Hindlimb muscle (tissue), 1 donor: ENCODE data around the gene SLAMF8. TPM values are rescaled to one million over a fixed set of nuclear protein-coding genes. Genes with fewer than 3 reads are reported as not detected.

Experiments
- DNase-seq: peaks from one replicate; pipeline ENCODE4 v3.0.0-alpha.2; 2013
- polyA plus RNA-seq: library from polyadenylated mRNA; unstranded; fragments of 120-200 nt; gene quantifications from one replicate; pipeline ENCODE4 v1.2.1, GENCODE V29; 2013; ENCODE audit not compliant: insufficient read length

Gene SLAMF8
- 0.45 TPM for polyA plus RNA-seq

DNA sequence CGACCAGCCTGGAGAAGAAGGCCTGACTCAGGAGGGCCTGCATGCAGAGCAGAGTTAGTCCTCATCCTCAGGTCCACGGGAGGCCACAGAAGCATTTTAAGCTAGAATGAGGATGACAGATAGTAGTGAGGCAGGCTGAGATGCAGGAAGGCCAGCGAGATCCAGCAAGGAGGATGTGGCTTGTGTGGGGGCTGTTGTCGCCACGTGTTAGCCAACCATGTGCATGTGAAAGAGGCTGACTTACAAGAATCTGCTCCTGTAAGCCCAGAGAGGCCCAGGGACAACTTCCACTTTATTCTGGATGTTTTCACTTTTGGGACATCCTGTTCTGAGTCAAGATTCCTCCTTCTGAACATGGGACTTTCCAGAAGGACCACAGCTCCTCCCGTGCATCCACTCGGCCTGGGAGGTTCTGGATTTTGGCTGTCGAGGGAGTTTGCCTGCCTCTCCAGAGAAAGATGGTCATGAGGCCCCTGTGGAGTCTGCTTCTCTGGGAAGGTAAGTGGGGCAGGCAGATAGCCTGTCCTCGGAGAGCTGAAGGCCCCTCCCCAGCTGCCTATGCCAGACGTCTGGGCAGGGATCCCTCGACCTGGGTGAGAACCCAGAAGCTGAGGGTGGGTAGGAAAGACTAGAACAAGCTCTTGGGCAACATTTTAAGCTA is at the start of gene SLAMF8:
Gene SLAMF8 (plus strand): TSS at position 433 of the 661 bp plus-strand sequence. CDS start 26 bp downstream, at position 459.
- no peak for DNase-seq

GRCh38 chr1:159778266-159778665 is 48.4 kb upstream of the SLAMF8 start:
- DNase-seq = no peak

GRCh38 chr1:159779403-159779851 is 47.2 kb upstream of the SLAMF8 start:
- no peak for DNase-seq

- DNase-seq = peak; percentile 96
These were observed 45.8 kb upstream of the SLAMF8 start, which contains the start of gene DUSP23 for GRCh38 chr1:159780583-159781582. DUSP23 (plus strand) TSS chr1:159780962; CDS start chr1:159781101, 139 bp downstream.

DNA sequence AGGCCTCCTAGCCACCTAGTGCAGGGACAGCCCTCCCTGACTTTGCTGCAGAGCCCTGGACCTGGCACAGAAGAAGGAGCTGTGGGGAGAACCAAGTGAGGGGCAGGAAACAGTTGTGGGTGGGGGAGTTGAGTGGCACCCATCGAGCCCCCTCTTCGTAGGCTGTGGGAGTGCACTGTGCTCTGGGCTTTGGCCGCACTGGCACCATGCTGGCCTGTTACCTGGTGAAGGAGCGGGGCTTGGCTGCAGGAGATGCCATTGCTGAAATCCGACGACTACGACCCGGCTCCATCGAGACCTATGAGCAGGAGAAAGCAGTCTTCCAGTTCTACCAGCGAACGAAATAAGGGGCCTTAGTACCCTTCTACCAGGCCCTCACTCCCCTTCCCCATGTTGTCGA is 44.7 kb upstream of the SLAMF8 start:
- DNase-seq = no peak

GRCh38 chr1:159783724-159784123 is 42.9 kb upstream of the SLAMF8 start:
- no peak for DNase-seq

GRCh38 chr1:159786465-159786864 is 40.2 kb upstream of the SLAMF8 start:
- no peak for DNase-seq

DNA sequence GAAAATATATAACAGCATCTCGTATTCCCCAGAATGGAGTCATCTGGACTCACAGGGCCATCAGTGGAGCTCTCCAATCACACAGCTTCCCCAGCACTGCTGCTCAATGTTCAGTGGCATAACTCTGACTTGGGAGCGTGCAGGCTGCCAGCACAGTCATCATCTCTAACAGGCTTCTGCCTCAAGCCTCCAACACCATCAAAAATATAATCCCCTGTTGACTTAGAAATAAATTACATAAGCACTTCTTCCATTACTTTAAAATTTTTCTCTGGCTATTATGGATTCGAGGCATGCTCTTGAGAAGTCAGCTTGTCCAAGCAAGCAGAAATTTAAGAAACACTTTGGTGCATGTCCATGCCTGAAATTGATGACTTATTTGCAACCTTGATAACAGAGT is 39.7 kb upstream of the SLAMF8 start:
- DNase-seq = no peak

- no peak for DNase-seq
These were observed 36.3 kb upstream of the SLAMF8 start for GRCh38 chr1:159790237-159790917.

GRCh38 chr1:159791031-159791430 is 35.6 kb upstream of the SLAMF8 start:
- DNase-seq = no peak

DNA sequence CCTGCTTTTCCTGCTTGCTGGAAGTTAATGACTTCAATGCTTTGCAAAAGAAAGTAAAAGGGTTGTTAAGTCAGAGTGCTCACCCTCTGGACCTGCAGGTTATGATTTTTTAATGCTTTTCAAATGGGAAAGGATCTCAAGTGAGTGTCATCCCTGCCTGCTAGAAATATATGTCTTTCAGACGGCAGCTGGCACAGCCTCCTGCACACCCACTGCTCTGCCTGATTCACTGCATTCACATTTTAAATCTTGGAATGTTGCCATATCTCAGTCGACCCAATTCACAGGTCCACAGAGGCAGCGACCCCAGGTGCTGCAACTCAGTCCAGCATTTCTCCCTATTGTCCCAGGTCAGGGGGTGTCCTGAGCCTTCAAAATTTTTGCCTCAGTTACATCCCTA is 35.2 kb upstream of the SLAMF8 start:
- no peak for DNase-seq

DNA sequence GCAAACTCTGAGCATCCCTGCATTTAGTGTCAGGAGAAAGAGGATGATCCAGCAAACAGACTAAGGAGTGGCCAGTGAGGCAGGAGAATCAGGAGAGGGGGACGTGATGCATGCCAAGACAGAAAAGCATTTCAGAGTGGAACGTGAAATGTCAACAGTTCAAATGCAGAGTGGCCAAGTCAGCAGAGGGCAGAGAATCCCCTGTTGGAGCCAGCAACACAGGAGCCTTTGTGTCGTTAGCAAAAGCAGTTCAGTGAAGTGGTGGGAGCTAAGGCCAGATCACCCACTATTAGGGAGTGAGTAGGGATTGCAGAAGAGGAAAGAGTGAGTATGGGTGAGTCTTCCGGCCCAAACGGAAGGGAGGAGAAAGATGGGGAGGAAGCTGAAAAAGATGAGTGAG is 31.1 kb upstream of the SLAMF8 start:
- DNase-seq = no peak

DNA sequence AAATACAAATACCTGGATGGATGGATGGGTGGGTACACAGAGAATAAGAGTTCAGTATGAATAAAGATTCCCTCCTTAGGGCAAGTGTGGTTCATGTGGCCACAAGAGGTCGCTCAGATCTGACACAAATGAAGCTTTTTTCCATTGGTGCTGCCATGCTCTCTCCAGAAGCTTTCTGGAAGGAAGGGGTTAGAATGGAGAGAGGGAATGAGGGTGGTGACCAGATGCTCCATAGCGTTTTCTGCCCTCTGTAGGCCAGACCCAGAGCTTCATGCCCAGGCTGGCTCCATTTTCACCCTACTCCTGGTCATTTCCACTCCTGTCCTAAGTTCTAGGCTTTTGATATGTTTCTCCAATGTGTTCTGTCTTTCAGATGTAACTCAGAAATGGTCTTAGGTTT is 27.8 kb upstream of the SLAMF8 start:
- DNase-seq = peak; percentile 56

DNA sequence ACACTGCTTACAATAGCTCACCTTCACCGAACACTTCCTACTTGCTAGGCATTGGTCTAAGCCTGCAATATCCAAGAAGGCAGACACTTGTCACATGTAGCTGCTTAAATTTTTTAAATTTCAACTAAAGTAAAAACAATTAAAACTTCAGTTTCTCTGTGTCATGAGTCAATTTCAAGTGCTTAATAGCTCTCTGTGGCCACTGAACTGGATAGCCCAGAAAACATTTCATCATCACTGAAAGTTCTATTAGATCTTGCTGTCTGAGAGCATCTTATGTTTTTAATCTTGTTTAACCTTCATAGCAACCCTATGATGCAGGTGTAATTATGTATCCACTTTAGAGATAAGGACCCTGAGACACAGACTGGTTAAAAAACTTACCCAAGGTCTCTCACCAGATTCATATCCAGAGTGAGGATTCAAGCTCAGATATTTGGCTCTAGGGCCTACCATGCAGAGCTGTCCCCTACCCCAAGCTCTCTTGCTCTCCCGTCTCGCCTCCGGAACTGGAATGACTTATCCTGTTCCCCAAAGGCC is 27.2 kb upstream of the SLAMF8 start:
- no peak for DNase-seq

GRCh38 chr1:159800177-159800930 is 26.3 kb upstream of the SLAMF8 start:
- no peak for DNase-seq

DNA sequence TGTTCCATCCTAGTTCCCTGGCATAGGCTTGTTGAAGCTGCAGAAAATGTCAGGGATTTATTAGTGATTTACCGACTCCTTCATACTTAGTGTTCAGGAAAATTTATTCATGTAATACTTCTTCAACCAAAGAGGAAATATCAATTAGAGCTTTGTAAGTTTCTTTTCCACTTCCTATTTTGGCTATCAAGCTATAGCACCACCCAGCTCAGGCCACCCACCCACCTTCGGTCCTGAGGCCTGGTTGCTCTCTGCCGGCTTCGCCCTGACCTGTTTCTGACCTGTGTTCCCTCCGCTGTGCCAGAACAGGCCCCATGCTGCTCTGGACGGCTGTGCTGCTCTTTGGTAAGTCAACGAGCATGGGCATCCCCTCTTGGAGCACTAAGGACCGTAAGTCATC is 24.6 kb upstream of the SLAMF8 start, which contains the start of gene FCRL6:
Gene FCRL6 (plus strand): TSS at position 250 of the 400 bp plus-strand sequence. CDS start 65 bp downstream, at position 315.
- DNase-seq = no peak

DNA sequence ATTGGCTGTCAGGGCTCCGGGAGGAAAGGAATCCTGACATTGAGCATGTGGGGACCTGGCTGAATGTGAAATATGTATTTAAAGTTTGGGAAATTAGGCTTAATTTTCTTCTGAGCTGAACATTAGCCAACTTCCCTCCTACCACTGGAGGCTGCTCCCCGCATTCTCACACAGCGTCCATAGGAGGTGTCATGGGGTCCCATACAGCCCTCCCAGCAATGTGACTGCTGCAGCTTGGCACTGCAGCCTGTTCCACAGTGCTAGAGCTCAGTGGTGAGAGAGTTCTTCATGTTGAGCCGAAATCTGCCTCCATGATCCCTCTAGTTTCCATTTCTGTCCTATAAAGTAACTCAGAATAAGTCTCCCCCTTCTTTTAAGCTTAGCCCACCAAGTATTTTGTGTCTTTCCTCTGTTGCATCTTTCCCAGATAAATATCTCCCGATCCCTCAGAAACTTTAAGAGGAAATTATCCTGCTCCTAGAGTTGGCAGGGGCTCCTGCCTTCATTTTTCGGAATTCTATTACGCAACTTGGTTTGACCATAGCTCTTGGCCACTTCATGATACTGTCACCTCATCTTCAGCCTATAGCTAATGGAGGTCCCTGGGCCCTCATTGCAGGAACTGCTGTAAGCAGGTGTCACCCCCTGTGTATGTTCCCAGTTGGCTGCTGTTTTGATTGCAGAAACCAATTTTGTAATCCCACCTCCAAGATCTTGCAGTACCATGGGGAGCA is 22.6 kb upstream of the SLAMF8 start:
- no peak for DNase-seq

DNA sequence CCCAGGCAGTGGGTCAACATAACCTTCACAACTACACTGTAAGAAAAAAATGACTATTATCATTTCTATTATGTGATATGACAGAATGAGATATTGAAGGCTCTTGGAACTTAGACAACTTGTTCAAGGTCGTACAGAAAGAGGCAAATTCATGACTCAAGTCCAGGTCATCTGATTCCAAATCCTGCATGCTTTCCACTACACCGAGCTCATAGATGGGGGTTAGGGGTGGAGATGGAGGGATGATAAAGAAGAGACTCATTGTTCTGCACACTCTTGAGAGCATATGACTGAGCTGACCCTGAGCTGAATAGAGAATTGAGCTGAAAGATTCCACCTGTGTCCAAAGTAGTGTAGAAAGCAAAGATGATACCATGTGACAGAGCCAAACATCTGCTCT is 21.7 kb upstream of the SLAMF8 start:
- DNase-seq = no peak

DNA sequence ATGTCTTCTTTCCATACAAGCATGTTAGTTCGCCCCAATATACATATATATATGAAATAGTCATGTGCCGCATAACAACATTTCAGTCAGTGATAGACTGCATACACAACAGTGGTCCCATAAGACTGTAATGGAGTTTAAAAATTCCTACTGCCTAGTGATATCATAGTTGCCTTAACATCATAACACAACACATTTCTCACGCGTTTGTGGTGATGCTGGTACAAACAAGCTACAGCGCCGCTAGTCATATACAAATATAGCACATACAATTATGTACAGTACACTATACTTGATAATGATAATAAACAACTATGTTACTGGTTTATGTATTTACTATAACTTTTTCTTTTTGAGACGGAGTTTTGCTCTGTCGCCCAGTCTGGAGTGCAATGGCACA is 10.7 kb upstream of the SLAMF8 start:
- DNase-seq = no peak

GRCh38 chr1:159817276-159818041 is 9.2 kb upstream of the SLAMF8 start:
- DNase-seq = no peak
